NCI-H146 treated with DMSO at 0.1 percent for 48 hours (cell line): ENCODE results near the gene GIGYF2.
"Not testable (repeated sequence)": the region's sequence is repeated elsewhere in the genome, so short reads cannot be mapped to it uniquely, and the experiment has no call there.

Experiments used
- DNase-seq: peaks from one replicate; lab custom pipeline; 2025; ENCODE audit not compliant: unreplicated experiment; lab: John Stamatoyannopoulos, UW

The GIGYF2 gene

GRCh38 chr2:232891621-232892071 lies 194.5 kb downstream of the GIGYF2 start:
- DNase-seq, result no peak

GRCh38 chr2:232892221-232892620 lies 195.1 kb downstream of the GIGYF2 start:
- DNase-seq, result no peak

DNA sequence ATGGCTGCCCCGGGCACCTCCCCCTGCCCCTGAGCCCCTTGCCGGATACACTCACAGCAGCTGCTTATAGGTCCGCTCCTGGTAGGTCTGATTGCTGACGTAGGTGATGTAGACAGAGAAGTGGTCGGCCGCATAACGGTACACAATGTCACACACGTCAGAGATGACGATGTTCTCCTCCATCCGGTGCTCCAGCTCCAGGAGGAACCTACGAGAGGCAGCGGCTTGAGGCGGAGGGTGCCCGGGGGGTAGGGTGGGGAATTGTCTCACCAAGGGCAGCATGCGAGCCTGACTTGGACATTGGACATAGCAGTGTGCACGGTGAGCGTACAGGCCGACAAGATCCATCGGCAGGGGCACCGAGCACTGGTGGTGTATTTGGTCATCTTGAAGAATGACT lies 195.7 kb downstream of the GIGYF2 start:
- DNase-seq, result no peak

DNA sequence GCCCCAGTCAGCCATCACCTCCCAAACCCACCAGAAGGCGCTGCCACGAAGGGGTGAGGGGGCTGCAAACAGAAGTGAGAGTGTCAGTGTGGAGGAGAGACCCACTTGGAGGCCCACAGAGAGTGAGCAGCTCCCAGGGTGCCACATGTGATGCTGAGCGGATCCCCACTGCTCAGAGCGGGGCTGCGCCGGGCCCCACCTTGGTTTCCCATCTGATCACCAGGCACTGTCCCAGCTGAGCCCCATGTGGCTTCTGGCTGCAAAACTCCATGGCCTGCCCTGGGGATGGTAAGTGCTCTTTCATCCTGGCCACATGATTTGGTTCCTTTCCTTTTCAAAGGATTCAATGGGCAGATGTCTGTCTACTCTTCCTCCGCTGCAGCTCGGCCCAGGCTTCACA lies 196.7 kb downstream of the GIGYF2 start:
- no peak for DNase-seq

DNA sequence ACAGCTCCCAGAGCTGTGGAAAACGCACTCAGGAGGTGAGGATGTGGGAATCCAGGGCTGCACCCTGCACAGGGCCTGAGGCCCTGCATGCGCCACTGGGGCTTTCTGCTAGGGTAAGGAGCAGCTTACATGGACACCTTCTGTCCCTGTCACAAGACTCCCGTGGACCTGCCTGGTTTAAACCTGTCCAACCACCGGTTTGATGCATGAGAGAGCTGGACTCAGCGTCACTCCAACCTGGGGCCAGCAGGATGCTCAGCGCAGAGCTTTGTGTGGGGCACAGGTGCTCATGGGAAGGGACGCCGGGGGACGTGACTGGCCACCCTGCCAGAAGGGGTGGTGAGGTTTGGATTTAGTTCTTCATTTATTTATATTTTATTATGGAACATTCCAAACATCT lies 197.1 kb downstream of the GIGYF2 start:
- no peak for DNase-seq

DNA sequence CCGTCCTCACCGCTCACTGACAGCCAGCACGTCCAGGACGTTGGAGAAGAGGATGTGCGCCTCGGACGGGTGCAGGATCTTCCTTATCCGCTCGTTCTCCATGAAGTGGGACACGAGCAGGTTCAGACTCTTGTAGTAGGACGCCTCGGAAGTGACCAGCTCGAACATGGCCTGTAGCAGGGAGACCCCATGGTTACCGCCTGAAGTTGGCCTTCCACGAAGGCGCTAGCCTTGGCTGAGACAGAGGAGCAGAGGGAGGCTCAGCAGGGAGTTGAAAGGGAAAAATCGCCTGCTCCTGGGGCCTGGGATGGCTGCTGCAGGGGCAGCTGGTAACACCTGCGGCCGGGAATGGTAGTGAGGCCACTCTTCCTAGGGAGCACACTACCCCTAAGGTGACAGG lies 197.6 kb downstream of the GIGYF2 start:
- no peak for DNase-seq

DNA sequence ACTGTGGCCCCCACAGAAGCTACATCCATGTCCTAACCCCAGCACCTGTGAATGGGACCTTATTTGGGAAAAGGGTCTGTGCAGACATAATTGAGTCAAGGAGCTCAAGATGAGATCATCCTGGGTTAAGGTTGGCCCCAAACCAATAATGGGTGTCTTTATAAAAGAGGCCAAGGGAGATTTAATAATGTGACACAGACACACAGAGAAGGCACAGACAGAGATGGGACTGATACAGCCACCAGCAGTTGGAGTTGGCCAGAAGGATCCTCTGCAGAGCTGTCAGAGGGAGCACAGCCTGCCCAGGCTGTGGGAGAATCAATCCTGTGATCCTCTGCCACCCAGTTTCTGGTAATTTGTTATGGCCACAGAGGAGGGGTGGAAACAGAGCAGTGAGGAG lies 199.0 kb downstream of the GIGYF2 start:
- DNase-seq, result no peak

- DNase-seq, result no peak
Observed at GRCh38 chr2:232896720-232897597, 199.8 kb downstream of the GIGYF2 start.

GRCh38 chr2:232897598-232898408 lies 200.7 kb downstream of the GIGYF2 start:
- DNase-seq, result no peak

GRCh38 chr2:232898592-232899543 lies 201.7 kb downstream of the GIGYF2 start:
- no peak for DNase-seq

- DNase-seq, result no peak
Observed at GRCh38 chr2:232900811-232901735, 203.9 kb downstream of the GIGYF2 start.

DNA sequence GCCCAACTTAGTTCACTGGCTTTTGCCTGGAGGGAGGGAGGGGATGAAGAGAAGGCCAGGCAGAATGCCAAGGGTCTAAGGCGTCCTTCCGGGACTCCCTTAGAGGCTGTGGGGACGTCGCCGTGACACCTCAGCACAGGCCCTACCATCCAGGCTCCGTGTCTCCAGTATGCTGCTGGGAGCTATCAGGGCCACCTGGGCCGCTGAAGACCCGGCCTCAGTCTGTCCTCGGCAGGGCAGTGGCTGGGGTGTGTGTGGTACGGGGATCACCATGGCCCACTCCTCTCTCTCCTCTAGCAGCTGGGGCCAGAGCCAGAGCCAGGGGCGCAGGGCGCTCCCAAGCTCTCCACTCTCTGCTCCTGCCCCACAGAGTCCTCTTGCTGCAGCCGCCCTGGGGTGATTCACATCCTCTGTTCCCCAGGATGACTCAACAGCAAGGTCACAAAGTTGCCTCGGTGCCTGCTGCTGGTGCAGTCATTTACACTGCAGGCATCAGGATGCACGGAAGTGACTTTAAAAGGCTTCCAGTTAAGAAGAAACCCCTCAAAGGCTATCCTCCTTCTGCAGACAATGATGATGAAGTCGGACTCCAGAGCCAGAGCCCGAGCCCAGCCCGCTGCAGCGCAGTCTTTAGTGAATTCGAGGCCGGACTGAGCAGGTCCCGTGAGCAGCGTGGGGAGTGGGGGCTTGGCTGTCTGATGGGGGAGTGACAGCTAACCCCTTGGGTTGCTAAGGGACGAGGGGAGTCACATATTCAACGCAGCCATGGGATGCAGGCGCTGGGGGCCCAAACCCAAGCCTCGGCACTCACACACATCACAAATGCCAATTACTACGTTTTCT lies 204.8 kb downstream of the GIGYF2 start:
- no peak for DNase-seq

GRCh38 chr2:232903989-232904388 lies 206.9 kb downstream of the GIGYF2 start:
- DNase-seq, result no peak

- not testable (repeated sequence) for DNase-seq
Observed at GRCh38 chr2:232906867-232907717, 210.0 kb downstream of the GIGYF2 start.

DNA sequence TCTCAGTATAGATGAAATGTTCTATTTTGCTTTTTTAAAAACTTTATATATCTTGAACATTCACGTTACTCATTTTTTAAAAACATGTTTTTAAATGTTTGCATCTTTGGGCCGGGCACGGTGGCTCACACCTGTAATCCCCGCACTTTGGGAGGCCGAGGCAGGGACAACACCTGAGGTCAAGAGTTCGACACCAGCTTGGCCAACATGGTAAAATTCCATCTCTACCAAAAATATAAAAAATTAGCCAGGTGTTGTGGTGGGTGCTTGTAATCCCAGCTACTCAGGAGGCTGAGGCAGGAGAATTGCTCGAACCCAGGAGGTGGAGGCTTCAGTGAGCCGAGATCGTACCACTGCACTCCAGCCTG lies 210.6 kb downstream of the GIGYF2 start:
- not testable (repeated sequence) for DNase-seq

DNA sequence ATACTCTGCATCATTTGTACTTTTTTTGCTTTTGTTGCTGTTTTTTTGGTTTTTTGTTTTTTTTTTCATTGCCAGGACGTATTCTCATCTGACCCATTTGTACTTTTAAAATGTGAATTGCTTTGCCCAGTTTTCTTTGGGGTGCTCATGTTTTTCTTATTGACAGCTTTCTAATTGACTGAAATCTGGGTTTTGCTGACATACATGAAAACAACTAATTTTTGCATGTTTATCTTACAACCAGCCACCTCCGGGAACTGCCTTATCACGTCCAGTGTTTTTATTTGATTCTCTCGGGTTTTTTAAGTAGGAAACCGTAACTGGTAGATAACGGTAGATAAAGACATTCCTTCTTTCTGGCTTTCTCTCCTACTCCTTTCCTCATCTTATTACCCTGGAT lies 211.6 kb downstream of the GIGYF2 start:
- no peak for DNase-seq
